Bronchial epithelial cell (primary cell): ENCODE data around the gene MIOX. TPM values are rescaled to one million over a fixed set of nuclear protein-coding genes. Genes with fewer than 3 reads are reported as not detected.

ENCODE experiments used
- DNase-seq: peaks from one replicate; pipeline ENCODE4 v3.0.0-alpha.2; 2010; ENCODE audit warnings: low read depth
- FAIRE-seq: peaks from 2 replicates; lab custom pipeline; 2011; peaks lifted over from hg19 to GRCh38; lab: Jason Lieb, UNC
- H3K27me3 ChIP-seq: 2 replicates; pipeline ENCODE4 v1.5.1; 2011; ENCODE audit warnings: low read length; ENCODE audit not compliant: control insufficient read depth, insufficient read depth
- H3K36me3 ChIP-seq: 2 replicates; pipeline ENCODE4 v1.5.1; 2011; ENCODE audit warnings: low read length; ENCODE audit not compliant: control insufficient read depth, insufficient read depth
- H3K4me3 ChIP-seq: 2 replicates; pipeline ENCODE4 v1.5.1; 2011; ENCODE audit warnings: mild to moderate bottlenecking, low read depth, low read length, control low read depth
- CTCF ChIP-seq: IDR thresholded peaks from 2 replicates; pipeline ENCODE4 v1.5.1; 2011; ENCODE audit warnings: mild to moderate bottlenecking, moderate library complexity, low read length, control low read depth, inconsistent platforms; ENCODE audit not compliant: insufficient read depth, severe bottlenecking
- total RNA-seq: library from RNA; depleted of rRNA; stranded (reverse); fragments of >200 nt; gene quantifications from 2 replicates; pipeline ENCODE4 v1.2.1, GENCODE V29; 2014

Gene MIOX
- total RNA-seq, 1 donor from 2014 or later, result not detected

- TF ChIP-seq CTCF, result no peak
- DNase-seq (no peak), FAIRE-seq (no peak)
- no peaks in the 10 kb centered on the region for H3K27me3 ChIP-seq
- H3K4me3 ChIP-seq, result no peak overlapping the region
- peaks cover 13% of the 10 kb centered on the region for H3K36me3 ChIP-seq
Observed at GRCh38 chr22:50523458-50523805, 36.8 kb downstream of the MIOX start.

GRCh38 chr22:50523806-50524675 is 37.4 kb downstream of the MIOX start:
- peaks cover 16% of the 10 kb centered on the region for H3K36me3 ChIP-seq
- no peaks in the 10 kb centered on the region for H3K27me3 ChIP-seq

GRCh38 chr22:50524676-50525103 is 38.0 kb downstream of the MIOX start:
- DNase-seq (no peak), FAIRE-seq (no peak)
- Histone ChIP-seq H3K27me3 (no peaks in the 10 kb centered on the region), H3K36me3 (peaks cover 18% of the 10 kb centered on the region), H3K4me3 (peak overlapping the region; percentile 79)
- no peak for TF ChIP-seq CTCF

More at GRCh38 chr22:50523806-50524675, 37.4 kb downstream of the MIOX start:
- no peak for TF ChIP-seq CTCF
- DNase-seq (no peak), FAIRE-seq (peak; percentile 58)
- peak overlapping the region; percentile 79 for H3K4me3 ChIP-seq

GRCh38 chr22:50525104-50525857 is 38.6 kb downstream of the MIOX start, which contains the start of gene SCO2:
Gene SCO2, minus strand, starts transcription at chr22:50525598. Its CDS starts 1,187 bp downstream, at chr22:50524411.
- H3K36me3 ChIP-seq, result peaks cover 18% of the 10 kb centered on the region
- TF ChIP-seq CTCF, result peak; percentile 65
- FAIRE-seq, result no peak
- peak; percentile 87 for DNase-seq
- peak within 1 kb of the TSS; percentile 79 for H3K4me3 ChIP-seq
- H3K27me3 ChIP-seq, result no peaks in the 10 kb centered on the region

GRCh38 chr22:50525858-50526107 is 39.1 kb downstream of the MIOX start:
- H3K27me3 ChIP-seq, result no peaks in the 10 kb centered on the region
- FAIRE-seq, result no peak
- peaks cover 18% of the 10 kb centered on the region for H3K36me3 ChIP-seq
- no peak for DNase-seq
- H3K4me3 ChIP-seq, result peak overlapping the region; percentile 79
- no peak for TF ChIP-seq CTCF
